Astrocyte (in vitro differentiated cells and primary cell): ENCODE data around the gene HEMK1. TPM values are rescaled to one million over a fixed set of nuclear protein-coding genes. Genes with fewer than 3 reads are reported as not detected.
A peak's percentile ranks its signal among the peaks of the same experiment; 100 is the strongest.

Source experiments
- DNase-seq: peaks from one replicate; pipeline ENCODE4 v3.0.0-alpha.2; 2010; ENCODE audit warnings: low read depth
- FAIRE-seq: peaks from 2 replicates; lab custom pipeline; 2011; peaks lifted over from hg19 to GRCh38; lab: Jason Lieb, UNC
- H2AFZ ChIP-seq: 2 replicates; pipeline ENCODE4 v1.6.0; 2012; ENCODE audit warnings: low read depth, low read length, inconsistent platforms
- H3K27ac ChIP-seq: 2 replicates; pipeline ENCODE4 v1.5.1; 2011; ENCODE audit warnings: low read depth, low read length, inconsistent platforms
- H3K27me3 ChIP-seq: 2 replicates; pipeline ENCODE4 v1.6.0; 2011; ENCODE audit warnings: low read length, inconsistent platforms; ENCODE audit not compliant: insufficient read depth
- H3K36me3 ChIP-seq: 2 replicates; pipeline ENCODE4 v1.5.1; 2011; ENCODE audit warnings: low read length, inconsistent platforms; ENCODE audit not compliant: insufficient read depth
- H3K4me1 ChIP-seq: 2 replicates; pipeline ENCODE4 v1.5.1; 2011; ENCODE audit warnings: low read length, inconsistent platforms; ENCODE audit not compliant: insufficient read depth
- H3K4me2 ChIP-seq: 2 replicates; pipeline ENCODE4 v1.6.0; 2012; ENCODE audit warnings: low read length, inconsistent platforms
- H3K4me3 ChIP-seq: 2 replicates; pipeline ENCODE4 v1.5.1; 2011; ENCODE audit warnings: low read depth, mild to moderate bottlenecking, low read length, inconsistent platforms; ENCODE audit not compliant: insufficient read depth
- H3K79me2 ChIP-seq: 2 replicates; pipeline ENCODE4 v1.6.0; 2012; ENCODE audit warnings: mild to moderate bottlenecking, low read length, inconsistent platforms; ENCODE audit not compliant: insufficient read depth
- H3K9ac ChIP-seq: 2 replicates; pipeline ENCODE4 v1.6.0; 2012; ENCODE audit warnings: mild to moderate bottlenecking, low read length, inconsistent platforms
- H3K9me3 ChIP-seq: 2 replicates; pipeline ENCODE4 v1.5.1; 2012; ENCODE audit warnings: low read depth, mild to moderate bottlenecking, low read length, inconsistent platforms; ENCODE audit not compliant: insufficient read depth
- H4K20me1 ChIP-seq: 2 replicates; pipeline ENCODE4 v1.6.0; 2012; ENCODE audit warnings: low read length, inconsistent platforms; ENCODE audit not compliant: insufficient read depth
- H3K27ac Mint-ChIP-seq: one replicate; pipeline ENCODE4 v1.8.0; 2021; ENCODE audit warnings: mild to moderate bottlenecking, mixed read lengths; ENCODE audit not compliant: unreplicated experiment
- H3K27me3 Mint-ChIP-seq: one replicate; pipeline ENCODE4 v1.8.0; 2021; ENCODE audit warnings: low read depth, mixed read lengths; ENCODE audit not compliant: unreplicated experiment
- H3K36me3 Mint-ChIP-seq: one replicate; pipeline ENCODE4 v1.8.0; 2021; ENCODE audit warnings: low read depth, mixed read lengths; ENCODE audit not compliant: unreplicated experiment
- H3K4me1 Mint-ChIP-seq: one replicate; pipeline ENCODE4 v1.8.0; 2021; ENCODE audit warnings: low read depth, mixed read lengths; ENCODE audit not compliant: unreplicated experiment
- H3K4me3 Mint-ChIP-seq: one replicate; pipeline ENCODE4 v1.8.0; 2021; ENCODE audit warnings: mild to moderate bottlenecking, moderate library complexity, mixed read lengths; ENCODE audit not compliant: unreplicated experiment
- H3K9me3 Mint-ChIP-seq: one replicate; pipeline ENCODE4 v1.8.0; 2021; ENCODE audit warnings: mild to moderate bottlenecking, mixed read lengths; ENCODE audit not compliant: unreplicated experiment
- CTCF ChIP-seq: IDR thresholded peaks from 2 replicates; pipeline ENCODE4 v1.5.1; 2011; ENCODE audit warnings: low read depth, mild to moderate bottlenecking, inconsistent platforms, low read length, moderate library complexity; ENCODE audit not compliant: insufficient read depth
- EZH2 ChIP-seq: IDR thresholded peaks from 2 replicates; pipeline ENCODE4 v1.6.1; 2012; ENCODE audit warnings: mild to moderate bottlenecking, low read length, inconsistent platforms; ENCODE audit not compliant: insufficient read depth
- total RNA-seq: library from RNA; stranded (reverse); gene quantifications from 2 replicates; pipeline ENCODE4 v1.2.1, GENCODE V29; 2021

Gene HEMK1
- total RNA-seq, 1 donor from 2014 or later = 13.6 TPM

DNA sequence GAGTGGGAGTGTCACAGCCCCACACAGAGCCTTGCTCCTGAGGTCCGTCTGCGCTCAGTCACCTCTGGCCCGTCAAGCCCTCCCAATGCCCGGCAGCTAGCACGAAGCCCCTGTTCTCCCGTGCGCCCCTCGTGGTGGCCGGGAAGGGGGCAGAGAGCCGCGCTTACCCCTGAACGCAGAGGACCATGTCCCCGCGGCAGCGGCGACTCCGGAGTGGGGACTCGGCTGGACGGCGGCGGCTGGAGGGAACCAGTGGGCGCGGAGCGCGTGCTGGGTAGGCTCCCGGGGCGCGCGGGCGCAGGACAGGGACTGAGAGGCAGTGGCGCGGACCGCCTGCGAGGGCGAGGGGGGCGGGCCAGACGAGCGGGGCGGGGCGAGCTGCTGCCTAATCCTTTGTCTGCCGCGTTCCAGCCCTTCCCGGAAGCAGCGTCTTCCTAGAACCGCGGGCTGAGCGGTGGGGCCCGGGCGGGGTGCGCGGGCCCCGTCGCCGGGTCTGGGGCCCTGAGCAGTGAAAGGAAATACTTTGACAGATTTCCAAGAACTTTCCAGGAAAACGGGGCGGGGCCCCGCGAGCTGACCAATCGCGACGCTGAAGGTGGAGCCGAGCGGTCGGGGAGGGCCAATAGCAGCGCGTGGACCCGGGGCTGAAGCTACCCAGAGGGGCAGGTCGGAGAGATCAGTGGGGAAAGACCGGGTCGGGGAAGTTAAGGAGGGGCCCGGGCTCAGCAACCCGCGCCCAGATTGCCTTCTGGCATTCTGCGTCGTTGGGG lies 42.3 kb downstream of the HEMK1 start, which contains the start of gene CISH:
TSS of gene CISH (minus strand) at position 311 of the 770 bp plus-strand sequence. CDS start at position 187, 124 bp downstream.
- Histone ChIP-seq H3K27me3 (no peaks in the 10 kb centered on the region), H3K9ac (peak within 1 kb of the TSS; percentile 78), H3K79me2 (no peaks in the 10 kb centered on the region), H4K20me1 (peaks cover 4% of the 10 kb centered on the region), H3K4me1 (peaks cover 18% of the 10 kb centered on the region), H3K9me3 (no peaks in the 10 kb centered on the region), H2AFZ (peak within 1 kb of the TSS; percentile 78), H3K36me3 (no peaks in the 10 kb centered on the region), H3K4me2 (peak within 1 kb of the TSS; percentile 97), H3K27ac (no peak within 1 kb of the TSS), H3K4me3 (peak within 1 kb of the TSS; percentile 65)
- peaks cover 3% of the 10 kb centered on the region for H3K36me3 Mint-ChIP-seq
- FAIRE-seq = no peak
- H3K27ac Mint-ChIP-seq = no peak within 1 kb of the TSS
- H3K9me3 Mint-ChIP-seq = no peaks in the 10 kb centered on the region
- TF ChIP-seq CTCF (no peak), EZH2 (no peak)
- peak within 1 kb of the TSS; percentile 82 for H3K4me3 Mint-ChIP-seq
- DNase-seq = peak; percentile 77
- peaks cover 5% of the 10 kb centered on the region for H3K4me1 Mint-ChIP-seq
- peaks cover 58% of the 10 kb centered on the region for H3K27me3 Mint-ChIP-seq

DNA sequence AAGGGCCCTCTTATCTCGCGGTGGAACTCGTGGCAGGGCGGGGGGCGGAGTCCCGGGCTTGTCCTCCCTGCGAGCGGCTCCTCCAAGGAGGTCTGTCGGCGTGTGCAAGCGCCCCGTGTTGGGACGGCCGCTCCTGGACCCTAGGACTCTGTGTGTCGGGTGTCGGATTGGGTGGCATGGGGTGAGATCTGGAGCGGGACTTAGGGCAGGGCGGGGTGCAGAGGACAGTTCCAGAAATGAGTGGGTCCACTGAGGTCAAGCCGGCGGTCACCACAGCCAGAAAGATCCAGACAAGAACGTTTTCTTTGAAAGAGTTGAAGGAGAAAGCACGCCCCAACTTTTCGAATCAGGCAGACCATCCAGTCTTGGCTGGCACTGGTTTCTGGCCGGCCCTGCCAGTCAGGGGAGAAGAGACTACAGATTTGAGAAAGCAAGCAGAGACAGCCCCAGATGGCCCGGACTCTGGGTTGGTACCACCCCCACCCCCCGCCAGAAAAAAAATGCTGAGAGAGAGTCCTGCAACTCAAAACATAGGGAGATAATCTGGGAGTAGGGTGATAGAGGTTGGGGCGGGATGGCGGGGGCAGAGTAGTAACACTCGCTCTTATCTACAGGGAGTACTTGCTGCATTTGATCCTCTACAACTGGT lies 43.0 kb downstream of the HEMK1 start:
- Mint-ChIP-seq H3K4me3 (peak overlapping the region; percentile 82), H3K27me3 (peaks cover 56% of the 10 kb centered on the region), H3K36me3 (peaks cover 3% of the 10 kb centered on the region), H3K4me1 (peaks cover 5% of the 10 kb centered on the region), H3K9me3 (no peaks in the 10 kb centered on the region), H3K27ac (no peak overlapping the region)
- H3K4me2 ChIP-seq = peak overlapping the region; percentile 97
- no peaks in the 10 kb centered on the region for H3K36me3 ChIP-seq
- peak overlapping the region; percentile 65 for H3K4me3 ChIP-seq
- no peaks in the 10 kb centered on the region for H3K27me3 ChIP-seq
- peaks cover 20% of the 10 kb centered on the region for H3K4me1 ChIP-seq
- no peaks in the 10 kb centered on the region for H3K79me2 ChIP-seq
- H3K9me3 ChIP-seq = no peaks in the 10 kb centered on the region
- TF ChIP-seq EZH2 (no peak), CTCF (no peak)
- H2AFZ ChIP-seq = peak overlapping the region; percentile 78
- FAIRE-seq (no peak), DNase-seq (no peak)
- H3K27ac ChIP-seq = no peak overlapping the region
- H4K20me1 ChIP-seq = peaks cover 4% of the 10 kb centered on the region
- peak overlapping the region; percentile 78 for H3K9ac ChIP-seq
